GM19463 (cell line): Measurements from ENCODE around the gene HOGA1.
A peak's percentile ranks its signal among the peaks of the same experiment; 100 is the strongest.
"Not testable (repeated sequence)": the region's sequence is repeated elsewhere in the genome, so short reads cannot be mapped to it uniquely, and the experiment has no call there.

Source experiments
- ATAC-seq: cut with Tn5 transposase; IDR thresholded peaks from one replicate; pipeline ENCODE4 v1.9.1; 2021; ENCODE audit warnings: mild to moderate bottlenecking, moderate library complexity; ENCODE audit not compliant: unreplicated experiment

Gene HOGA1

DNA sequence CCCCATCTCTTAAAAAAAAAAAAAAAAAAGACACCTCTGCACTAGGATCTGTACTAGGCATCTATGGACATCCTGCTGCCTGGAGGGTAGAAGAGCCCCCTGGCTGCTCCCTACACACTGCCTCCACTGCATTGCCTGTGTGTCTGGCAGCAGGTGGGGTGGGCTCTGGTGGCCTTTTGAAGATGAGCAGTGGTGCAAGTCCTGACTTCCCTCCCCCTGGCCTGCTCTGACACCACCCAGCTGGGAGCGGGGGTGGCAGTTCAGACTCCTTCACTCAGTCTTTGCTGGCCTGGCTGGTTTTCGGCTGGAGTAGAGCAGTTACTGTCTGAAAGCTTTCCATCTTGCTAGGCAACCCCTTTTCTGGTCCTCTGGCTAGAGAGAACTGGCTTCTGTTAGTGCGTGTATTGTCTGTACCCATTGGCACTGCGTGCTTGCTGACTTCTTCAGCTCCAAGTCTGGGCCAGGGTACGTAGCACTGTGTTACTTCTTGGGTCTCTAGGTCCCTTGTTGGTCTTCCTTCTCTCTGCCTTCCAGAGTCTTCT lies 23.0 kb downstream of the HOGA1 start:
- ATAC-seq: no peak

GRCh38 chr10:97608991-97609561 lies 24.9 kb downstream of the HOGA1 start:
- no peak for ATAC-seq

DNA sequence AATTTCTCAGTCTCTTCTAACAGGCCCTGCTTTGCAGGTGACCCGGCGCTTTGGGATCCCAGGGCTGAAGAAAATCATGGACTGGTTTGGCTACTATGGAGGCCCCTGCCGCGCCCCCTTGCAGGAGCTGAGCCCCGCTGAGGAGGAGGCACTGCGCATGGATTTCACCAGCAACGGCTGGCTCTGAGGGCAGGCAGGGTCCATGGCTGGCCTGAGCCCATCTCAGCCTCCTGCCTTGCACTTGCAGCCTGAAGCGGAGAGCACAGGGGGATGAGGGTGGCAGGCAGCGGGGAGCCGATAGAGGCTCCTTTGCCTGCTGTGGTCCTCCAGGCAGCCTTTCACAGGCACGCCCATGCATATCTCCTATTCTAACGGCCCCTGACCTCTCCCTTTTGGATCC lies 27.3 kb downstream of the HOGA1 start:
- no peak for ATAC-seq

DNA sequence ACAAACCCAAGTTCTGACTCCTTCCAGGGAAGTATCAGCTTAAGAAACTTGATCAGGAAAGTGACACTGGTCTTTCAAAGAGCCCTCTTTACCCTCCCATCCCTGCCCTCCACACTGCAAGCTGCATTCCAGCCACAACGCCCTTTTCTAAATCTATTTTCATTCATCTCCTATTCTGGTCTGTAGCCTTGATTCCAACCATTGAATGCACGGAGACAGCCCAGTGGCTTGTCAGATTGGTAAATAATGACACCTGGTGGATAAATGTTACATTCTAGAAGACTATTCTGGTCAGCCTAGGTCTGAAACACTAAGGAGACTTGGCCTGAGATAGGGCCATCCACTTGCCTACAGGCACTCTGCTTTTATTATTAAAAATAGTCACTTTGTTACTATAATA lies 28.2 kb downstream of the HOGA1 start:
- no peak for ATAC-seq

- ATAC-seq: no peak
These were observed 34.1 kb downstream of the HOGA1 start for GRCh38 chr10:97618285-97618684.

DNA sequence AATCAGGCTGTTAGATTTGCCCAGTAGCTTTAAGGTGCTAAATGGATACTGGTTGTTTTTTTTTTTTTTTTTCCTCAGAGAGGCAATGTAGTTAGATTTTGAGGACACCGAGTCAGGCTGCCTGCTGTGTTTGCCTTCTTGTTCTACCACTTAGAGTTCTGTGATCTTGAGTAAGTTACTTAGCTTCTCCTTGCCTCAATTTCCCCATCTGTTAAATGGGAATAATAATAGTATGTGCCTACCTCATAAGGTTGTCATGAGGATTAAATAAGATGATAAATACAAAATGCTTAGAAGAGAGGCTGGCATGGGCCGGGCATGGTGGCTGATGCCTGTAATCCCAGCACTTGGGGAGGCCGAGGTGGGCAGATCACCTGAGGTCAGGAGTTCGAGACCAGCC lies 34.5 kb downstream of the HOGA1 start:
- no peak for ATAC-seq

GRCh38 chr10:97623277-97623676 lies 39.1 kb downstream of the HOGA1 start:
- ATAC-seq: no peak

DNA sequence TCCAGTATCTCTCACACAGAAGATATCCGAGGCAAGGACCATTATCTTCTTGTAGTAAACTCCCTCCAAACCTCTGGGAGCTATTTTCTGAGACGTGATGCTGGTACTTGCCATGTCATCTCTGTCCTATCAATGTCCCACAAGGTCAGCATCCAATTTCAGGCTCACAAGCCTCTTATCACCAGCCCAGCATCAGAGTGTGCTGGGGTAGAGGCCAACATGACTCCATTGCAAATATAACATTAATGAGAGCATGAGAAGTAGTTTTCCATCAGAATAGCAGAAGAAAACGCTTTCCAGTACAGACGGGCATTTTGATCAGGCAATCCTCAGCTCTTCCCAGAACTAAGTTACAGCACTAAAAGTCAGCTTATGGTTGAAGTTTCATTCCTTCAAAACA lies 43.5 kb downstream of the HOGA1 start:
- no peak for ATAC-seq

DNA sequence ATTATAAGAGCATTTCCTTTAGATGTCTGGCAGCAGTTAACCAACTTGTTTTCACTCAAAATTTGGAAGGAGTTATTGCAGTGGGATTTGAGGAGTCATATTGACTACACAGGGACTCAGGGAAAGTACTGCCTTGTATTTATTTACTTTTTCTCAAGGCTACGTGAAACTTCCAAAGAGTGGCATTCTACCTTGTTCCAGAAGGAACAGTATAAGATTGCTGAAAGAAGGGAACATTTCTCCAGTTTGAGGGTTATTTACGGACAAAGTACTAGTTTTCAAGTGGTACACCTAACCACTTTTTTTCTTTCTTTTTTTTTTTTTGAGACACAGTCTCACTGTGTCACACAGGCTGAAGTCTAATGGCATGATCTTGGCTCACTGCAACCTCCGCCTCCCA lies 44.0 kb downstream of the HOGA1 start:
- no peak for ATAC-seq

DNA sequence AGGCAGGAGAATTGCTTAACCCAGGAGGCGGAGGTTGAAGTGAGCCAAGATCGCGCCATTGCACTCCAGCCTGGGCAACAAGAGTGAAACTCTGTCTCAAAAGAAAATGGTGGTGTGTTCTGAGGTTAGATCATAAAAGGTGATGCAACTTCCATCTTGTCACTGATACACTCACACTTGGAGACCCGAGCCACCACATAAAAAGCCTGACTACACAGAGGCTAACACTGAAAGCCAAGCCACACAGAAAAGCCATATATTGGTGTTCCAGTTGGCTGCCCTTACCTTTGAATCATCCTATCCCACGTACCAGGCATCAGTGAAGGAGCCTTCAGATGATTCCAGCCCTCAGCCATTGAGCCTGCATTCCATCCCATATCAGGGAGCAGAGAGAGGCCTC lies 45.1 kb downstream of the HOGA1 start:
- no peak for ATAC-seq

GRCh38 chr10:97631098-97631497 lies 46.9 kb downstream of the HOGA1 start:
- no peak for ATAC-seq

DNA sequence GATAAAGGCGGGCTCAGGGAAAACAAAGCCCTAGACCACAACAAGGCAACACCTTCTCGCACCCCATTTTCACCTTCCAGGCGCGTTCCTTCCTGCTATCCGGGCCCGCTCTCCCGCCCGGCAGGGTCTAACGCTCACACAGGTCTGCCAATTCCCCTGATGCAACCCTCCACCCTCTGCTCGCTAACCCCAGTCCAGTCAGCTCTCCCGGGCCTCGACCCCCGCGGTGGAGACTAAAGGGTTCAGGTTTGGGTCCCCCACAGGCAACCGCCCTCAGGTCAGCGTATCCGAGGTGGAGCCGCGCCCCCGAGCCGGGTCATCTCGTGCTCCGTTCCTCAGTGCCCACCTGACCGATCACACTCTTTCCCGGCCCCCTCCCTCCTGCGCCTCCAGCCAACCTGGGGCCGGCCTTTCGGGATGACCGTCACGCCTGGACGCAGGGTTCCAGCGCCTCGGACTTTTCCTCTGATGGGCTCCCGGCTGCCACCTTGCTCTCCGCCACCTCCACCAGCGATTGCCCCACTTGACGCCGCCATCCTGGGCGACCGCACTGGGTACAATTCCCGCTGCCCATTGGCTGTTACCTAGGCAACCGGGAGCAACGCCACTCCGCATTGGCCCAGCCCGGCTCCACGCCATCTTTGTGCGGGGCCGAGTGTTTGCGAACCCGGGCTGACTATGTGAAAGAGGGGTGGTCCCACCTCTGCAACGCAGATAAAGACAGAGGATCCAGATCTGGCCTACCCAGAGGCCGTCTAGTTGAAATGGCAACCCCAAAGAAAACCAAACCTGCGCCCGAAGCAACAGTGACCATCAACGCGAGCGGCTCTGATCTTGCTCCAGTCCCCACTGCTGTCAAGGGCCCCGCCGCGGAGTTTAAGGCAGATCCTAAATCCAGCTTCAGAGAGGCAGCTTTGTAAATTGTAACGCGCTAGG lies 49.0 kb downstream of the HOGA1 start, which contains the start of gene MORN4:
MORN4 (minus strand) TSS at position 552 of the 936 bp plus-strand sequence. CDS start 13,847 bp downstream, outside the sequence.
- peak; percentile 100 for ATAC-seq

- ATAC-seq: no peak
These were observed 49.7 kb downstream of the HOGA1 start for GRCh38 chr10:97633921-97634320.

GRCh38 chr10:97635577-97635976 lies 51.4 kb downstream of the HOGA1 start:
- ATAC-seq: no peak

- ATAC-seq: not testable (repeated sequence)
These were observed 54.9 kb downstream of the HOGA1 start for GRCh38 chr10:97639090-97639489.

DNA sequence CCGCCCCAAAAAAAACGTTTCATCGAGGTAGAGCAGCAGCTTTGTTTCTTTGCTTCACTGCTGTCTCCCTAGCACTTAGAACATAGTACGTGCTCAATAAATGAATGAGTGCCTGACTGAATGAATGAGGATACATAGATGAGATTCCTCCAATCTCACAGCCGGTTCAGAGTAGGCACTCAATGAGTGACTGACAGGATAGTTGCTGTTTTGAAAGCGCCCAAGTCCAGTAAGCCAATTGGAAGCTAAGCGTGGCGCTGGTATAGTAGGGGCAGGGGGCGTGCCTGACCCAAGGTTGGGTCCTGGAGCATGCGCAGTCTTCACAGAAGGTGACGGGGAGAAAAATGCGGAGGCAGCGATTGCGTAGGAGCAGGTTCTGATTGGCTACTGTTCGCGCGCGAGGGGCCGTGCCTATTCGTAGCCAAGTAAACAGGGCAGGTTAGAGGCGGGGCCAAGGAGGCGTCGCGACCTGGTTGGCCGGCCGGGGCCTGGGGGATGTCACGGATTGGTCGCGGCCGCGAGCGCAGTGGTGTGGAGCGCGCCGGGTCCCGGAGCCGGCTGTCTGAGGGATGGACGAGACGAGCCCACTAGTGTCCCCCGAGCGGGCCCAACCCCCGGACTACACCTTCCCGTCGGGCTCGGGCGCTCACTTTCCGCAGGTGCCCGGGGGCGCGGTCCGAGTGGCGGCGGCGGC lies 56.1 kb downstream of the HOGA1 start, which contains the start of gene PI4K2A:
PI4K2A (plus strand) TSS at position 498 of the 694 bp plus-strand sequence; CDS start at position 570, 72 bp downstream.
- peak; percentile 97 for ATAC-seq

- ATAC-seq: peak; percentile 17
These were observed 57.0 kb downstream of the HOGA1 start for GRCh38 chr10:97640868-97641811.

DNA sequence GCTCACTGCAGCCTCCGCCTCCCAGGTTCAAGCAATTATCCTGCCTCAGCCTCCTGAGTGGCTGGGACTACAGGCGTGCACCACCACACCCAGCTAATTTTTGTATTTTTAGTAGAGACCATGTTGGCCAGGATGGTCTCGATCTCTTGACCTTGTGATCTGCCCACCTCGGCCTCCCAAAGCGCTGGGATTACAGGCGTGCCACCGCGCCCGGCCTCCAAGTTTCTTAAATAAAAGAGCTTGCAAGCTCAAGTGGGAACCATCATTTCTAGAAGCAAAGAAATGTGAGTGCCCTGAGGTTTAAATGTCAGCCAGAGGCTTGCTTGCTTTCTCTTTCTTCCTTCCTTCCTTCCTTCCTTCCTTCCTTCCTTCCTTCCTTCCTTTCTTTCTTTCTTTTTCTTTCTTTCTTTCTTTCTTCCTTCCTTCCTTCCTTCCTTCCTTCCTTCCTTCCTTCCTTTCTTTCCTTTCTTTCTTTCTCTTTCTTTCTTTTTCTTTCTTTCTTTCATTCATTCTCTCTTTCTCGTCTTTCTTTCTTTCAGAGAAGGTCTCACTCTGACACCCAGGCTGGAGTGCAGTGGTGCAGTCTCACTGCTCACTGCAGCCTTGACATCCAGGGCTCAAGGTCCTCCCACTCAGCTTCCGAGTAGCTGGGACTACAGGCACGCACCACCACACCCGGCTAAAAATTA lies 58.4 kb downstream of the HOGA1 start:
- ATAC-seq: not testable (repeated sequence)

GRCh38 chr10:97643441-97643985 lies 59.3 kb downstream of the HOGA1 start:
- ATAC-seq: no peak
